HG03439 (cell line): ENCODE data around the gene ANKRD33B.
"Not testable (repeated sequence)": the region's sequence is repeated elsewhere in the genome, so short reads cannot be mapped to it uniquely, and the experiment has no call there.

Experiments used
- ATAC-seq: cut with Tn5 transposase; IDR thresholded peaks from one replicate; pipeline ENCODE4 v1.9.1; 2021; ENCODE audit warnings: mild to moderate bottlenecking, moderate library complexity; ENCODE audit not compliant: unreplicated experiment

The ANKRD33B gene

GRCh38 chr5:10563945-10564837 lies at the start of gene ANKRD33B:
Gene ANKRD33B (plus strand): TSS chr5:10564070. CDS start chr5:10564468, 398 bp downstream.
- peak; percentile 48 for ATAC-seq

- not testable (repeated sequence) for ATAC-seq
Observed at GRCh38 chr5:10514572-10514971, 49.3 kb upstream of the ANKRD33B start.

- no peak for ATAC-seq
Observed at GRCh38 chr5:10515492-10515891, 48.4 kb upstream of the ANKRD33B start.

DNA sequence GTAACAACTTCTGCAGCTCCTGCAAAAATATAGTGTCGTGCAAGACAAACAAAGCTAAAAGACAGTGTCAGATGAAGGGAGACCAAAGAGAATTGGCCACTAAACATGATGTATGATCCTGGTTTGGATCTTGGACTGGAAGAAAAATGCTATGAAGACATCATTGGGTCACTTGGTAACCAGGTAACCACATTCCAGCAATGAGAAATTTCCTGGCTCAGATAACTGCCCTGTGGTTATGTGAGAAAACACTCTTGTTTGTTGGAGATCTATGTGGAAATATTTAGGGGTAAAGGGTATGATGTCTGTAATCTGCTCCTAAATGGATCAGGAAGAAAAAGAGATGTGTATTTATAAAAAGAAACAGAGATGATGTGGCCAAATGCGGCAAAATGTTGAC lies 45.5 kb upstream of the ANKRD33B start:
- no peak for ATAC-seq

- peak; percentile 58 for ATAC-seq
Observed at GRCh38 chr5:10519729-10520128, 44.1 kb upstream of the ANKRD33B start.

- no peak for ATAC-seq
Observed at GRCh38 chr5:10520706-10521105, 43.2 kb upstream of the ANKRD33B start.

DNA sequence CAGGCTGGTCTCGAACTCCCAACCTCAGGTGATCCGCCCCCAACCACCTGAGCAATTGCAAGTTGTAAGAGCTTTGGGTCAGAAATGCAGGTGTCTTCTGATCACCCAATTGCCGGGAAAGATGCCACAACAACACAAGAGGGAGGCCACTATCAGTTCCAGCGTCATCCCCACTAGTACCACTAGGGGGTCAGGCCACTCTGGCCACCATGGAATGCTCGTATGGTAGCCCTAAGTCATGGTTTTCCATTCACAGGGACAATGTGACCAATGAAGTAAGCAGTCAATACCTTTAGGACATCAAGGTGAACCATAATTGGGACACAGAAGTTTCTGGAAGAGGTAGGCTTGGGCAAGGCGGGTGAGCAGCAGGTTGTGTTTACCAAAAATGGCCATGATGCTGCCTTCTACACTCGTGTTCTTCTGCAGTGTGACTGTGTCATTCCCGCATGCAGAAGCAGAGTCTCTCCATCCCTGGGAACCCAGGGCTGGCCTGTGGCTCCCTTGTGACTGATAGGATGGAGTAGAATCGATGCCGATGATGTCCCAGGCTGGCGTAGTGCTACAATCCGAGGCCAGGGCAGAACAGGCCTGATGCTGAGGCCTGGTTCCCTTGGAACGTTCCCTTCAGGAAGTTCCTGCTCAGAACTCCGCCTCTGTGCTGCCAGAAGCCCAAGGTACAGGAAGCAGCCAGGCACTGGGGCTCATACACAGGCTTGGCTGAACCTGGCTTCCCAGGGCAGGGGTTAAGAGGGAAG lies 42.2 kb upstream of the ANKRD33B start:
- ATAC-seq = no peak

GRCh38 chr5:10522224-10522611 lies 41.7 kb upstream of the ANKRD33B start:
- no peak for ATAC-seq

GRCh38 chr5:10524376-10525123 lies 39.3 kb upstream of the ANKRD33B start:
- peak; percentile 7 for ATAC-seq

DNA sequence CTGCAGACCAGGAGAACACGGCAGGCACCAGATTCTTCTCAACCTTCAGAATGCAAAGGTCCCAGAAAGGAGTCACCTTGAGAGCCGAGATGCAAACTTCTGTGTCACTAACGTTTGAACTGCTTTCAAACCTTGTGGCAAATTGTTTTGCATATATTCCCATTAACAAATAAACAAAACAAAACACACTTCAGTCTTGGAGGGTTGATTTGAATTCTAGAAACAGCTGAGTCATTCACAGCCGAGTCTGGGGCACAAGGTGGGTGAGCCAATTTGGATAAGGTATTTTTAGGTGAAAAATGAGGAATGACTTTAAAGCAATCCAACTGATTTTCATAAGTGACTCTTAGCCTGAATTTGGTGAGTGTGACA lies 38.8 kb upstream of the ANKRD33B start:
- peak; percentile 71 for ATAC-seq

DNA sequence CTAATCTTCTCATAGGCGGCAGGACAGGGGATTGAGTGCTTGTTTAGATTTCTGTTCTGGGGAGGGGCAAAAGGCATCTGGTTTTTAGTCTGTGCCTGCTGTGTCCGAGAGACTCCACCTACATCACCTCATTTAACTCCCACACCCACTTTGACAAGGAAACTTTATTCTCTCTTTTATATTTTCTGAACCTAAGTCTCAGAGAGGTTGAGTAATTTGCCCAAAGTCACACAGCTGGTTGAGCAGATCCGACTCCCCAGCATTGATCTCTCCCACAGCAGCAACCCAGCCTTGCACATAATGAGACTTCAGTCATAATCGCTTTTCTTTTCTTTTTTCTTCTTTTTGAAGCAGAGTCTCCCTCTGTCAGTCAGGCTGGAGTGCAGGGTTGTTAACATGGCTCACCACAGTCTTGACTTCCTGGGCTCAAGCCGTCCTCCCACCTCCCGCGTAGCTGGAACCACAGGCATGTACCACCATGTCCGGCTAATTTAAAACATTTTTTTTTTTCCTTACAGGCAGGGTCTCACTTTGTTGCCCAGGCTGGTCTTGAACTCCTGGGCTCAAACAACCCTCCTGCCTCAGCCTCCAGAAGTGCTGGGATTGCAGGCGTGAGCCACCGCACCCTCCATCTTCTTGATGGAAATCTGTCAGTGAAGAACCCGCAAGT lies 36.5 kb upstream of the ANKRD33B start:
- no peak for ATAC-seq

DNA sequence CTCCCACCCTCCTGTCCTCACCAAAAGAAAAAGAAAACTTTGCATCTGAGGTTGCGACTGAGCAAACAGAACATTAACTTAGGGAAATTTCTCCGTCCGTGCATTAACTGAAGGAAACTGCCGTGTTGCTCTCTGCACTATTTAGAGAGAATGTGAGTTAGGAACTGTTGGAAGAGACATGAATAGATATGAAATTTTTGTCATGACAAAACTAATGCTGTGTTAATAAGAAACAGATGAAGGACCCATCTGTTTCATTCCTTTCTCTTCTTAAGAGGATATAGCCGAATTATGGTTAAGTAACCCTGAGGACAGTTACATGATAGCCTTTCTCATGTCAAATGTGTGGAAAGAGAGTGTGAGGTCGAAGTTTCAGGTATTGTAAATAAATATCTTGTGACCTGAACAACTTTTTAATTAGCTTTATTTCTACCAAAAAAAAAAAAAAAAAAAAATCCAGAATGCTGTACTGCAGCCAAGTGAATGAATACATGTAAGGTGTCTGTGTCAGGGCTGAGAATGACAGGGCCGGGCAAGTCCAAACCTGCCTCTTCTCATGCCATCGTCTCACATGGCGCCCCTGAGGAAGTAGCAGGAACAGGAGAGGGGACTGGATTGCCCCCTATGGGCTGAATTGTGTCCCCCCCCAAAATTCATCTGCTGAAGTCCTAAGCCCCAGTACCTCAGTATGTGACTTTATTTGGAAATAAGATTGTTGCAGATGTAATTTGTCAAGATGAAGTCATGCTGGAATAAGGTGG lies 35.6 kb upstream of the ANKRD33B start:
- no peak for ATAC-seq

- no peak for ATAC-seq
Observed at GRCh38 chr5:10528827-10529226, 35.0 kb upstream of the ANKRD33B start.

- no peak for ATAC-seq
Observed at GRCh38 chr5:10530601-10531320, 33.1 kb upstream of the ANKRD33B start.

GRCh38 chr5:10532421-10532820 lies 31.4 kb upstream of the ANKRD33B start:
- ATAC-seq = no peak

DNA sequence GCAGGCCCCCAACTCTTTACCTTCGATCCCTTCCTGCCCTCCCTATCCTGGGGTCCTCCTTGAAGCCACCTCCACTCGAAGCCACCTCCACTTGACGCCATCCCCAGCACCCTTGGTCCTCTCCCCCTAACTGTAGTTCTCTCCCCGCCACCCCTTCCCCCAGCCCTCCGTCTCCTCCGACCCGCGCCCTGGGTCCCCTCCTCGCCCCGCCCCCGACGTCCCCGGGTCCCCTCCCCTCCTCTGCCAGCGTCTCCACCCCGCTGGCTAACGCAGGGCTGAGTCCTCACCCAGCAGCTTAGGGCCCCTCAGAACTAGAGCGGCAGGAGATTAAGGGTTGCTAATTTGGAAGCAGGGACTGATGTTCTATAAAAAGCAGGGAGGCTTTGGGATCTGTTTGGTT lies 30.6 kb upstream of the ANKRD33B start:
- ATAC-seq = no peak

DNA sequence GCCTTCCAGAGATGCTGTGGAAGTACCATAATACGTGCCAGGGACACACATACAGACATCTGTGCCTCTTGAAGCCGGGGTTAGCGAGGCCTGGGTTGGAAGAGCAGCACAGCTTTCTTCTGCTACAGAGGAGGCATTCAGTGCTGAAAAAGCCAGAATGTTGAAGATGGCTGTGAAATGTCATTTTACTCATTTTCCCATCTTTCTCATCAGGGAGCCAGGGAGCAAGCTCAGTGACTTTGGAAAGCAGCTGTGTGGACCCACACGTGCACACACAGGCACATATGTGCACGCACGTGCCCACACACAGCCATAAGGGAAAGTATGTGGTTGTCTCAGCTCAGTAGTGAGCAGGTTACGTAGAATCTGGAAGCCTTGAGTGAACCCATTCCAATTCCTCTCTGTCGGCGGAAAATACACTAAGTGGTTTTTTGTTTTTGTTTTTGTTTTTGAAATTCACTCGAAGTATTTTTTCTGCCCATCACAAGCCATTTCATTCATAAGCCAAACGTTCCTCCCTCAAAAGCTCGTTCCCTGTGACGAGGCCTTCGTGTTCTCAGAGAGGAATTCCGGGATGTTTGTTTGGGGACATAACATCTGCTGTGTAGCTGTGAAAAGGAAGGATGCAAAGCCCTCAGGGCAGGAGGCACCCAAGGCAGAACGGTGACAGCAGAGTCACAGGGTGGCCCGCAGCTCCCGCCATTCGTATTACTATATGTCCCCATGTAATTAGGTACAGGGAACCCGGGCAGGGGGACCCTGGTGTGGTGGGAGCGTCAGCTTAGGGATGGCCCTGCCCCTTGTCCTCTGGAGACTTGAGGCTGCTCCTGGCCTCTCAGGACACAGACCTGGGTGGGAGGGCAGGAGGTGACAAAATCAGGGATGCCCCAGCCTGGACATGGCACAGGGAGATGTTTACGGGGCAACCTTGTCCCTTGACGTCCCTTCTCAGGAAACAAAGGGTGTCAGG lies 29.0 kb upstream of the ANKRD33B start:
- no peak for ATAC-seq

DNA sequence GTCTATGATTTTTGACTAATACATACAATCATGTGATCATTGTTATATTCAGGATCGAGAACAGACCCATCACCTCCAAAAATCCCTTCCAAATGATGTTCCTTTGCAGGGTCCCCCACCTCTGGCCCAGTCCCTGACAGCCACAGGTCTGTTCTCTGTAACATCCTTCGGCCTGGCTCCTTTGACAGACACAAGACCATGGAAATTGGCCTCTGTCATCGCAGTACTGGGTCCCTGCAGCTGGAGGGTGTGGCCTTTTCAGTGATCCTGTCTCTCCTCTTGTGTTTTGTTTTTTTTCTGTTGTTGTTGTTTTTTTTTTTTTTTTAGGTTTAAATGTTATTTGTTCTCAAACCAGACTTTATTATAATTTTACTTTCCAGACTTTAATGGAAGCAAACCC lies 27.4 kb upstream of the ANKRD33B start:
- ATAC-seq = no peak
